H1 (cell line): Measurements from ENCODE around the gene LZTFL1. TPM values are rescaled to one million over a fixed set of nuclear protein-coding genes. Genes with fewer than 3 reads are reported as not detected.

Experiments
- RNF2 ChIP-seq: fragments of 200-900, 300-1000 bp; sonication (generic); IDR thresholded peaks from 2 replicates; pipeline ENCODE4 v1.7.1; 2016; ENCODE audit warnings: borderline replicate concordance, low read depth, mild to moderate bottlenecking, antibody characterized with exemption, low read length; ENCODE audit not compliant: poor library complexity, severe bottlenecking; ENCODE audit errors: missing control alignments
- polyA plus RNA-seq, 7 experiments: library from polyadenylated mRNA; depleted of rRNA in 3 of 7; stranded (reverse) in 5 of 7; unstranded in 2 of 7; fragments of >200 nt in 5 of 7; fragments of 200-250 nt in 2 of 7; gene quantifications; 1 replicate in 5 of 7; 2 replicates in 1 of 7; 4 replicates in 1 of 7; pipeline versions ENCODE4 v1.2.1 to v1.2.3, GENCODE V29; 2011 to 2013; ENCODE audit warnings: missing spikeins in 2 of 7, mixed read lengths in 2 of 7
- total RNA-seq: library from RNA; stranded (reverse); fragmentation: NEBNext Ultra II Directional; extraction: Animal tissue kit (Norgen Biotek cat#: 25700); gene quantifications from 2 replicates; pipeline ENCODE4 v1.2.1, GENCODE V29; 2021

LZTFL1 gene
- total and polyA plus RNA-seq, 2 of the 8 experiments (the other 6 are each of a cell fraction or from before 2014, with no cell fraction given), result 8.7 to 11.5 TPM

DNA sequence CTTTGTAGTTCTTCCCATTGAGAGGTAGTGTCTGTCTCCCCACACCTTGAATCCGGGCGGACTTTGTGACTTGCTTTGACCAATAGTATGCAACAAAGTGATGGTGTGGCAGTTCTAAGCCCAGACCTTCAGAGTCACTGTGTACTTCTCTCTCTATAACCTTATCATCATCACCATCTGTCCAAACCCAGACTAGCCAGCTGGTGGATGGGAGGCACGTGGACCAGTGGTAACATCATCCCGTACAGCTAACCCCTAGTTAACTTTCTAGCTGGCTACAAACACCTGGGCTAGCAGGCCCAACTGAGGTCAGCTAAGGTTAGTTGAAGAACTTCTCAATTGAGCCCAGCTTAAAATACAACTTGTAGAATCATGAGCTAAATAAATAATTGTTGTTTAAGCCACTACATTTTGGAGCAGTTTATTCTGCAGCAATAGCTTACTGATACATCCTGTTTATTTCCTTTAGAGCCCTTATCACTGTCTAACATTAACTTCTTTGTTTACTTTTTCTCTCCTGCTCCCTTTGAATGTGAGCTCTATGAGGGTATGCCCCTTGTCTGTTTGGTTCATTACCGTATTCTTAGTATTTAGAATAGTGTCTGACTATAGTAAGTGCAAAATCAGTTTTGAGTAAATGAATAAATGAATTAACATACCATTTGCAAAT lies 32.9 kb upstream of the LZTFL1 start (continued):
- TF ChIP-seq RNF2, result no peak
